PC-9 (cell line): ENCODE results near the gene CELA3B. TPM values are rescaled to one million over a fixed set of nuclear protein-coding genes. Genes with fewer than 3 reads are reported as not detected.

Experiments
- BruUV-seq: library from RNA; stranded (reverse); fragments of 400-500 nt; replicated peaks from 2 replicates; lab custom pipeline; 2021; lab: Mats Ljungman, UMichigan
- CTCF ChIA-PET: fragments of 300-600 bp; sonication (Branson Sonifier 250); formaldehyde crosslinking; loops from one replicate; lab custom pipeline; 2022; ENCODE audit warnings: antibody characterized with exemption; lab: Charles Lee
- POLR2A ChIA-PET: fragments of 300-600 bp; sonication (Branson Sonifier 250); formaldehyde crosslinking; loops from one replicate; lab custom pipeline; 2022; ENCODE audit warnings: antibody characterized with exemption; ENCODE audit not compliant: unreplicated experiment; lab: Charles Lee
- DNase-seq, 2 experiments: peaks; one replicate each; pipeline versions ENCODE4 v3.0.0 to v3.0.0-alpha.2; 2015 to 2022; ENCODE audit warnings: mixed read lengths in 1 of 2
- H2AFZ ChIP-seq: fragments of 200-600 bp; sonication (generic); 2 replicates; pipeline ENCODE4 v1.8.1; 2017; ENCODE audit warnings: antibody characterized with exemption
- H3F3A ChIP-seq: fragments of 200-600 bp; sonication (generic); 2 replicates; pipeline ENCODE4 v1.8.1; 2017; ENCODE audit warnings: antibody characterized with exemption, mild to moderate bottlenecking, low read depth; ENCODE audit not compliant: insufficient read depth
- H3K27ac ChIP-seq: fragments of 200-600 bp; sonication (generic); 2 replicates; pipeline ENCODE4 v1.6.1; 2016; ENCODE audit warnings: mixed run types
- H3K27me3 ChIP-seq: fragments of 200-600 bp; sonication (generic); 2 replicates; pipeline ENCODE4 v1.6.1; 2016; ENCODE audit warnings: low read depth, mixed run types; ENCODE audit not compliant: insufficient read depth
- H3K36me3 ChIP-seq: fragments of 200-600 bp; sonication (generic); 2 replicates; pipeline ENCODE4 v1.6.1; 2016; ENCODE audit warnings: low read depth, mixed run types
- H3K4me1 ChIP-seq: fragments of 200-600 bp; sonication (generic); replicated peaks from 2 replicates; pipeline ENCODE4 v1.6.1; 2016; ENCODE audit warnings: mixed run types; ENCODE audit not compliant: insufficient read depth
- H3K4me2 ChIP-seq: fragments of 200-600 bp; sonication (generic); 2 replicates; pipeline ENCODE4 v1.6.1; 2017; ENCODE audit warnings: mixed run types
- H3K4me3 ChIP-seq: fragments of 200-600 bp; sonication (generic); 2 replicates; pipeline ENCODE4 v1.6.1; 2016; ENCODE audit warnings: mixed run types
- H3K79me2 ChIP-seq: fragments of 200-600 bp; sonication (generic); 2 replicates; pipeline ENCODE4 v1.6.1; 2017; ENCODE audit warnings: low read depth, mixed run types
- H3K9me2 ChIP-seq: fragments of 200-600 bp; sonication (generic); 2 replicates; pipeline ENCODE4 v1.8.1; 2017; ENCODE audit warnings: mild to moderate bottlenecking; ENCODE audit not compliant: insufficient read depth
- H3K9me3 ChIP-seq: fragments of 200-600 bp; sonication (generic); 2 replicates; pipeline ENCODE4 v1.8.1; 2016; ENCODE audit warnings: low read depth; ENCODE audit not compliant: insufficient read depth
- H4K20me1 ChIP-seq: fragments of 200-600 bp; sonication (generic); 2 replicates; pipeline ENCODE4 v1.8.1; 2017; ENCODE audit not compliant: insufficient read depth
- CTCF ChIP-seq: fragments of 200-600 bp; sonication (generic); conservative IDR thresholded peaks from 2 replicates; pipeline ENCODE4 v1.6.1; 2017; ENCODE audit warnings: mixed run types, antibody characterized with exemption, mild to moderate bottlenecking, moderate library complexity
- EZH2 ChIP-seq: fragments of 200-600 bp; sonication (generic); IDR thresholded peaks from 2 replicates; pipeline ENCODE4 v1.8.0; 2017; ENCODE audit warnings: antibody characterized with exemption, low read depth
- intact Hi-C: fragments of 100-400 bp; cut with micrococcal nuclease; formaldehyde crosslinking; loops from one replicate; pipeline ENCODE4 v1.10.0; 2022; ENCODE audit not compliant: unreplicated experiment
- total RNA-seq: library from RNA; stranded (reverse); gene quantifications from 2 replicates; pipeline ENCODE4 v1.2.3, GENCODE V29; 2021

The CELA3B gene
- total RNA-seq, 1 experiment from 2014 or later, result not detected

GRCh38 chr1:21951226-21951870, 25.5 kb upstream of the CELA3B start:
- BruUV-seq, result no TSS peak
- no peak for TF ChIP-seq EZH2
- no peak for TF ChIP-seq CTCF
- Histone ChIP-seq H3K9me2 (no peaks in the 10 kb centered on the region), H3K27ac (no peak overlapping the region), H4K20me1 (no peaks in the 10 kb centered on the region), H3K79me2 (no peaks in the 10 kb centered on the region), H3K9me3 (no peaks in the 10 kb centered on the region), H3F3A (peaks cover under 1% of the 10 kb centered on the region; the same call in 1 of the 2 replicates), H3K36me3 (no peaks in the 10 kb centered on the region), H3K27me3 (no peaks in the 10 kb centered on the region), H2AFZ (no peak overlapping the region), H3K4me1 (peaks cover 3% of the 10 kb centered on the region), H3K4me2 (no peak overlapping the region), H3K4me3 (no peak overlapping the region)
- ChIA-PET CTCF (interaction anchor here (0.9 kb wide), 1 partner anchor 9 kb away, joined by 3 read pairs; no protein-coding TSS in a partner anchor), POLR2A (no interaction called here)
- DNase-seq, result no peak
- intact Hi-C loops, result no loop called here

GRCh38 chr1:21952786-21953520, 23.9 kb upstream of the CELA3B start:
- H3K79me2 ChIP-seq, result no peaks in the 10 kb centered on the region
- H3K4me2 ChIP-seq, result no peak overlapping the region
- no TSS peak for BruUV-seq
- H2AFZ ChIP-seq, result no peak overlapping the region
- H3K36me3 ChIP-seq, result no peaks in the 10 kb centered on the region
- H3F3A ChIP-seq, result peaks cover 9% of the 10 kb centered on the region; the same call in 1 of the 2 replicates
- peaks cover 18% of the 10 kb centered on the region for H3K4me1 ChIP-seq
- H3K9me3 ChIP-seq, result no peaks in the 10 kb centered on the region
- H3K4me3 ChIP-seq, result no peak overlapping the region
- H3K27ac ChIP-seq, result no peak overlapping the region
- intact Hi-C loops, result loop anchor here (1.0 kb wide), 1 partner anchor 16 kb away; the partner anchor contains the start of gene HSPG2
- H3K9me2 ChIP-seq, result no peaks in the 10 kb centered on the region
- no peaks in the 10 kb centered on the region for H3K27me3 ChIP-seq
- DNase-seq, result no peak
- no peaks in the 10 kb centered on the region for H4K20me1 ChIP-seq
- TF ChIP-seq EZH2 (no peak), CTCF (no peak)
- POLR2A ChIA-PET, result interaction anchor here (0.6 kb wide), 1 partner anchor 91 kb away, joined by 26 read pairs; no protein-coding TSS in a partner anchor
- CTCF ChIA-PET, result no interaction called here

GRCh38 chr1:21955058-21955457, 21.8 kb upstream of the CELA3B start:
- H3K27ac ChIP-seq, result no peak overlapping the region
- H4K20me1 ChIP-seq, result no peaks in the 10 kb centered on the region
- H3K36me3 ChIP-seq, result no peaks in the 10 kb centered on the region
- H3F3A ChIP-seq, result peaks cover 9% of the 10 kb centered on the region; the same call in 1 of the 2 replicates
- peaks cover 29% of the 10 kb centered on the region for H3K4me1 ChIP-seq
- no peak overlapping the region for H3K4me3 ChIP-seq
- TF ChIP-seq CTCF (no peak), EZH2 (no peak)
- BruUV-seq, result no TSS peak
- intact Hi-C loops, result no loop called here
- H3K79me2 ChIP-seq, result no peaks in the 10 kb centered on the region
- no peaks in the 10 kb centered on the region for H3K27me3 ChIP-seq
- ChIA-PET POLR2A (no interaction called here), CTCF (no interaction called here)
- H2AFZ ChIP-seq, result no peak overlapping the region
- DNase-seq, result no peak
- H3K9me3 ChIP-seq, result no peaks in the 10 kb centered on the region
- no peak overlapping the region for H3K4me2 ChIP-seq
- H3K9me2 ChIP-seq, result no peaks in the 10 kb centered on the region
